HepG2 (cell line): ENCODE results near the gene ACKR3. TPM values are rescaled to one million over a fixed set of nuclear protein-coding genes. Genes with fewer than 3 reads are reported as not detected.

ENCODE experiments used
- ATAC-seq: fragments of 200-7000 bp; cut with Tn5 transposase; 3 replicates; pipeline ENCODE4 v1.9.1; 2020; ENCODE audit warnings: mild to moderate bottlenecking, moderate library complexity
- BruUV-seq: library from RNA; stranded (reverse); fragments of 400-500 nt; replicated peaks from 2 replicates; lab custom pipeline; 2021; lab: Mats Ljungman, UMichigan
- CTCF ChIA-PET: fragments of 300-600 bp; formaldehyde crosslinking; extraction: SDS; loops from one replicate; lab custom pipeline; 2021; ENCODE audit warnings: low total read pairs, inconsistent platforms, low intra/inter-chr PET ratio; lab: Yijun Ruan, JAX
- POLR2A ChIA-PET: fragments of 350-600 bp; sonication (Branson Sonifier 250); formaldehyde crosslinking; loops from one replicate; lab custom pipeline; 2020; ENCODE audit warnings: antibody characterized with exemption, inconsistent platforms; lab: Yijun Ruan, JAX
- DNase-seq: peaks from one replicate; pipeline ENCODE4 v3.0.0-alpha.2; 2015; ENCODE audit warnings: low spot score
- FAIRE-seq: peaks from 3 replicates; lab custom pipeline; 2011; peaks lifted over from hg19 to GRCh38; lab: Jason Lieb, UNC
- H2AFZ ChIP-seq: one replicate; pipeline ENCODE4 v1.6.1; 2011; ENCODE audit warnings: low read length, inconsistent platforms
- H3K27ac ChIP-seq: fragments of 300-600 bp; 3 replicates; pipeline ENCODE4 v1.8.0; 2011; ENCODE audit warnings: mixed run types, mild to moderate bottlenecking, mixed read lengths, low read length, inconsistent platforms; ENCODE audit not compliant: insufficient read depth; ENCODE audit errors: extremely low read length
- H3K27me3 ChIP-seq, 2 experiments: fragments of 200-600 bp in 1 of 2; 2 replicates in 1 of 2; 3 replicates in 1 of 2; pipeline versions ENCODE4 v1.6.0 to v1.8.0; 2011; ENCODE audit warnings: low read length in 2 of 2, mild to moderate bottlenecking in 2 of 2, moderate library complexity in 2 of 2, inconsistent platforms in 1 of 2; ENCODE audit not compliant: insufficient read depth in 2 of 2, control insufficient read depth in 1 of 2
- H3K36me3 ChIP-seq, 2 experiments: fragments of 200-600 bp in 1 of 2; replicated peaks in 1 of 2; 2 replicates in 1 of 2; 3 replicates in 1 of 2; pipeline versions ENCODE4 v1.5.1 to v1.8.0; 2011; ENCODE audit warnings: low read length in 2 of 2, inconsistent platforms in 1 of 2; ENCODE audit not compliant: insufficient read depth in 2 of 2, control insufficient read depth in 1 of 2
- H3K4me1 ChIP-seq: 2 replicates; pipeline ENCODE4 v1.5.1; 2012; ENCODE audit warnings: low read length, inconsistent platforms; ENCODE audit not compliant: insufficient read depth
- H3K4me2 ChIP-seq: 2 replicates; pipeline ENCODE4 v1.6.0; 2011; ENCODE audit warnings: low read depth, low read length, inconsistent platforms
- H3K4me3 ChIP-seq, 3 experiments: fragments of 200-600 bp in 1 of 3; sonication (generic), shearing (Covaris generic) in 1 of 3; replicated peaks in 1 of 3; 2 replicates each; pipeline ENCODE4 v1.5.1; 2011 to 2016; ENCODE audit warnings: low read length in 3 of 3, inconsistent platforms in 2 of 3, low read depth in 2 of 3, mild to moderate bottlenecking in 2 of 3, control low read depth in 1 of 3, mixed read lengths in 1 of 3; ENCODE audit not compliant: insufficient read depth in 1 of 3
- H3K79me2 ChIP-seq: one replicate; pipeline ENCODE4 v1.6.1; 2011; ENCODE audit warnings: low read length, inconsistent platforms; ENCODE audit not compliant: insufficient read depth
- H3K9ac ChIP-seq: 2 replicates; pipeline ENCODE4 v1.6.0; 2011; ENCODE audit warnings: mild to moderate bottlenecking, low read depth, low read length, inconsistent platforms; ENCODE audit not compliant: insufficient read depth
- H3K9me3 ChIP-seq: 2 replicates; pipeline ENCODE4 v1.5.1; 2012; ENCODE audit warnings: mild to moderate bottlenecking, low read length
- H4K20me1 ChIP-seq: 2 replicates; pipeline ENCODE4 v1.6.0; 2011; ENCODE audit warnings: inconsistent platforms, mild to moderate bottlenecking, low read length, moderate library complexity; ENCODE audit not compliant: insufficient read depth
- CERS6 ChIP-seq: sonication (generic); formaldehyde crosslinking; IDR thresholded peaks from 2 replicates; pipeline ENCODE4 v1.5.0; 2020; ENCODE audit warnings: missing genetic modification reagents
- CTCF ChIP-seq: sonication (generic); formaldehyde crosslinking; IDR thresholded peaks from 2 replicates; pipeline ENCODE4 v1.5.0; 2020; ENCODE audit warnings: mild to moderate bottlenecking, missing genetic modification reagents, moderate library complexity
- FIP1L1 ChIP-seq: fragments of 200-400 bp; formaldehyde crosslinking; IDR thresholded peaks from 2 replicates; pipeline ENCODE4 v1.6.1; 2018; ENCODE audit warnings: low read depth, mild to moderate bottlenecking, low read length, moderate library complexity, borderline replicate concordance; ENCODE audit not compliant: insufficient read depth
- NFRKB ChIP-seq: fragments of 450-650 bp; IDR thresholded peaks from 2 replicates; pipeline ENCODE4 v1.6.1; 2017
- RXRA ChIP-seq: sonication (generic); formaldehyde crosslinking; IDR thresholded peaks from 2 replicates; pipeline ENCODE4 v1.5.1; 2020; ENCODE audit warnings: missing genetic modification reagents
- ZNF136 ChIP-seq: sonication (generic); formaldehyde crosslinking; IDR thresholded peaks from 2 replicates; pipeline ENCODE4 v1.8.1; 2022; ENCODE audit warnings: low read depth, mild to moderate bottlenecking, moderate library complexity, missing genetic modification reagents
- ZNF3 ChIP-seq: IDR thresholded peaks from 2 replicates; pipeline ENCODE4 v1.7.0; 2017; ENCODE audit warnings: inconsistent platforms
- ZNF569 ChIP-seq: sonication (generic); formaldehyde crosslinking; IDR thresholded peaks from 2 replicates; pipeline ENCODE4 v1.5.0; 2020; ENCODE audit warnings: mild to moderate bottlenecking, missing genetic modification reagents, moderate library complexity, borderline replicate concordance
- WGBS: methylation state at CpG from one replicate; pipeline ENCODE4 v1.1.6; 2017; ENCODE audit warnings: low lambda C conversion rate; 5-methylcytosine and 5-hydroxymethylcytosine counted together
- in situ Hi-C: cut with HindIII; loops from 2 replicates; pipeline ENCODE4 v1.10.0; 2017; ENCODE audit warnings: low pct_unique_long_range_greater_than_20kb; ENCODE audit not compliant: extremely low pct_ligation_motif_present
- intact Hi-C: fragments of 100-400 bp; cut with micrococcal nuclease; formaldehyde crosslinking; loops from one replicate; pipeline ENCODE4 v1.10.0; 2022; ENCODE audit not compliant: unreplicated experiment
- polyA plus RNA-seq, 8 experiments: library from polyadenylated mRNA; depleted of rRNA in 3 of 8; stranded (reverse) in 7 of 8; unstranded in 1 of 8; fragments of >200 nt; fragmentation: Illumina TruSeq in 4 of 8; extraction: Trizol in 4 of 8; gene quantifications; 2 replicates each; pipeline versions ENCODE4 v1.2.1 to v1.2.3, GENCODE V29; 2011 to 2016; ENCODE audit warnings: low read depth in 4 of 8, missing spikeins in 1 of 8, mixed read lengths in 1 of 8; ENCODE audit not compliant: insufficient read depth in 1 of 8
- total RNA-seq, 5 experiments: library from RNA; depleted of rRNA; stranded (reverse); fragments of >200 nt; fragmentation: Illumina TruSeq; extraction: Trizol; gene quantifications; 2 replicates each; pipeline ENCODE4 v1.2.3, GENCODE V29; 2016; ENCODE audit warnings: low read depth in 1 of 5

Gene ACKR3
- total and polyA plus RNA-seq, 2 of the 13 experiments (the other 11 are each of a cell fraction or from before 2014, with no cell fraction given), result not detected

- Histone ChIP-seq H3K27ac (no peak overlapping the region), H3K9ac (no peak overlapping the region), H3K9me3 (no peaks in the 10 kb centered on the region), H3K4me1 (peaks cover 7% of the 10 kb centered on the region), H3K36me3 (no peaks in the 10 kb centered on the region), H3K4me2 (no peak overlapping the region), H4K20me1 (no peaks in the 10 kb centered on the region), H3K79me2 (no peaks in the 10 kb centered on the region), H2AFZ (no peak overlapping the region), H3K27me3 (peaks cover 0 to 34% of the 10 kb centered on the region in 2 experiments; a peak in 3 of 5 replicates), H3K4me3 (no peak overlapping the region)
- TF ChIP-seq CERS6 (CRISPR knock-in tag) (no peak), RXRA (CRISPR knock-in tag) (no peak), FIP1L1 (no peak), ZNF3 (CRISPR knock-in tag) (no peak), ZNF569 (no peak), NFRKB (no peak), CTCF (CRISPR knock-in tag) (no peak), ZNF136 (CRISPR knock-in tag) (no peak)
- intact Hi-C loops, result no loop called here
- POLR2A ChIA-PET, result no interaction called here
- no peak for FAIRE-seq
- BruUV-seq, result no TSS peak
- no peak for ATAC-seq
- 39% methylated on average over 4 of the region's 4 CpGs for WGBS
- CTCF ChIA-PET, result no interaction called here
- no peak for DNase-seq
- in situ Hi-C loops, result no loop called here
These were observed 5.7 kb upstream of the ACKR3 start for GRCh38 chr2:236563953-236564352.
